ENCODE results near the gene ASF1B.

ASF1B gene

GRCh38 chr19:14073261-14073924 lies 63.0 kb downstream of the ASF1B start:
- TF ChIP-seq CTCF (IDR thresholded peaks at IDR 0.05; ENCODE audit: insufficient read depth, missing control alignments), result peak; percentile 52
- no peak for DNase-seq (ENCODE audit: insufficient read length, low spot score)
- FAIRE-seq, result no peak

- TF ChIP-seq CTCF (IDR thresholded peaks at IDR 0.05; ENCODE audit: insufficient read depth, missing control alignments), result no peak
- no peak for FAIRE-seq
- no peak for DNase-seq (ENCODE audit: insufficient read length, low spot score)
Measured at GRCh38 chr19:14072535-14073260, 63.7 kb downstream of the ASF1B start, which contains the start of gene MISP3. Gene MISP3, plus strand, starts transcription at chr19:14072786. Its CDS starts 524 bp downstream, at chr19:14073310.

- no peak for DNase-seq (ENCODE audit: insufficient read length, low spot score)
- no peak for FAIRE-seq
- no peak for TF ChIP-seq CTCF (IDR thresholded peaks at IDR 0.05; ENCODE audit: insufficient read depth, missing control alignments)
Measured at GRCh38 chr19:14070268-14071050, 65.9 kb downstream of the ASF1B start.

All from D721Med (cell line).